ENCODE results near the gene LINC01488. TPM values are rescaled to one million over a fixed set of nuclear protein-coding genes. Genes with fewer than 3 reads are reported as not detected.

Gene LINC01488
- total and polyA plus RNA-seq, 9 of the 15 experiments (the other 6 are each of a cell fraction or from before 2014, with no cell fraction given): not detected

GRCh38 chr11:69496202-69496557 is 14.7 kb downstream of the LINC01488 start:
- Histone ChIP-seq H3K9me1 (ENCODE audit: control insufficient read depth, insufficient read depth, low read length) (no peaks in the 10 kb centered on the region), H3K4me2 (ENCODE audit: insufficient read depth, low read length) (no peak overlapping the region), H3K36me3 (ENCODE audit: control insufficient read depth, insufficient read depth, low read length) (no peaks in the 10 kb centered on the region), H3K4me1 (replicated peaks in 1 of 2; ENCODE audit: control insufficient read depth in 2 of 2, insufficient read depth in 2 of 2, low read length in 2 of 2) (peaks cover 0 to 8% of the 10 kb centered on the region in 2 experiments; a peak in 2 of 5 replicates), H2AFZ (ENCODE audit: low read depth, low read length) (no peak overlapping the region), H4K20me1 (replicated peaks; ENCODE audit: control insufficient read depth, insufficient read depth, low read length) (peaks cover 7% of the 10 kb centered on the region), H3K27ac (ENCODE audit: extremely low read depth, low read depth, low read length) (no peak overlapping the region), H3K79me2 (ENCODE audit: control insufficient read depth, insufficient read depth, low read length) (no peaks in the 10 kb centered on the region), H3K4me3 (no peak overlapping the region), H3K9me3 (replicated peaks; ENCODE audit: control insufficient read depth, insufficient read depth, low read depth, low read length) (no peaks in the 10 kb centered on the region), H3K9ac (ENCODE audit: insufficient read depth in 1 of 2, low read depth in 2 of 2, low read length in 2 of 2) (no peak overlapping the region), H3K27me3 (ENCODE audit: control insufficient read depth in 2 of 2, insufficient read depth in 2 of 2, low read length in 2 of 2) (peaks cover 38 to 90% of the 10 kb centered on the region in 2 experiments)
- in situ Hi-C loops (cut with MboI): no loop called here
- no TSS peak for BruUV-seq (replicated peaks)
- ChIA-PET CTCF (ENCODE audit: low intra/inter-chr PET ratio) (no interaction called here), POLR2A (interaction anchor here (0.7 to 1.0 kb wide), 3 partner anchors 15 to 203 kb away, joined by 3 read pairs; partner anchors contain the start of gene LINC01488)
- 21% methylated on average over 9 of the region's 10 CpGs for WGBS (ENCODE audit: insufficient coverage, low coverage, missing lambda C conversion rate)
- ATAC-seq: no peak
- intact Hi-C loops (cut with micrococcal nuclease): no loop called here
- DNase-seq (ENCODE audit: extremely low read depth in 1 of 4, low spot score in 3 of 4): no peak
- FAIRE-seq: no peak
- TF ChIP-seq XRCC4 (IDR thresholded peaks at IDR 0.05; ENCODE audit: extremely low read depth, insufficient read depth, insufficient read length): no peak
- TF ChIP-seq JUND (IDR thresholded peaks at IDR 0.05; ENCODE audit: borderline replicate concordance, low read depth, low read length): no peak
- TF ChIP-seq JUND (tag; IDR thresholded peaks at IDR 0.05; ENCODE audit: borderline replicate concordance, low read depth, low read length): no peak
- TF ChIP-seq HDAC3 (IDR thresholded peaks at IDR 0.05; ENCODE audit: borderline replicate concordance, partially characterized antibody): no peak
- TF ChIP-seq GTF3C2 (IDR thresholded peaks at IDR 0.05; ENCODE audit: borderline replicate concordance, extremely low read depth, insufficient read length): no peak
- no peak for TF ChIP-seq RAD21 (CRISPR knock-in tag; conservative IDR thresholded peaks at IDR 0.05 in 1 of 2, IDR thresholded peaks at IDR 0.05 in 1 of 2)
- TF ChIP-seq ZNF639 (CRISPR knock-in tag; conservative IDR thresholded peaks at IDR 0.05 in 1 of 2, IDR thresholded peaks at IDR 0.05 in 1 of 2): no peak
- TF ChIP-seq, protein P1, sequence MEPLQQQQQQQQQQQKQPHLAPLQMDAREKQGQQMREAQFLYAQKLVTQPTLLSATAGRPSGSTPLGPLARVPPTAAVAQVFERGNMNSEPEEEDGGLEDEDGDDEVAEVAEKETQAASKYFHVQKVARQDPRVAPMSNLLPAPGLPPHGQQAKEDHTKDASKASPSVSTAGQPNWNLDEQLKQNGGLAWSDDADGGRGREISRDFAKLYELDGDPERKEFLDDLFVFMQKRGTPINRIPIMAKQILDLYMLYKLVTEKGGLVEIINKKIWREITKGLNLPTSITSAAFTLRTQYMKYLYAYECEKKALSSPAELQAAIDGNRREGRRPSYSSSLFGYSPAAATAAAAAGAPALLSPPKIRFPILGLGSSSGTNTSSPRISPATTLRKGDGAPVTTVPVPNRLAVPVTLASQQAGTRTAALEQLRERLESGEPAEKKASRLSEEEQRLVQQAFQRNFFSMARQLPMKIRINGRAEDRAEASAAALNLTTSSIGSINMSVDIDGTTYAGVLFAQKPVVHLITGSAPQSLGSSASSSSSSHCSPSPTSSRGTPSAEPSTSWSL (CRISPR knock-in tag; IDR thresholded peaks at IDR 0.05; ENCODE audit: borderline replicate concordance): no peak
- no peak for TF ChIP-seq FOXK1 (CRISPR knock-in tag; IDR thresholded peaks at IDR 0.05; ENCODE audit: borderline replicate concordance)
- TF ChIP-seq PHF21A (IDR thresholded peaks at IDR 0.05; ENCODE audit: borderline replicate concordance, low read depth): no peak
- TF ChIP-seq ZBTB34 (CRISPR knock-in tag; IDR thresholded peaks at IDR 0.05): no peak
- no peak for TF ChIP-seq MECOM (CRISPR knock-in tag; IDR thresholded peaks at IDR 0.05)
- TF ChIP-seq FOS (IDR thresholded peaks at IDR 0.05; ENCODE audit: extremely low read depth, insufficient read length): no peak
- no peak for TF ChIP-seq U2AF2 (optimal IDR thresholded peaks at IDR 0.05; ENCODE audit: low read depth, low read length)

All from K562 (cell line).